MCF 10A (cell line): ENCODE data around the gene DTD1. TPM values are rescaled to one million over a fixed set of nuclear protein-coding genes. Genes with fewer than 3 reads are reported as not detected.
A peak's percentile ranks its signal among the peaks of the same experiment; 100 is the strongest.

Source experiments
- BruUV-seq: library from RNA; stranded (reverse); fragments of 400-500 nt; replicated peaks from 2 replicates; lab custom pipeline; 2021; lab: Mats Ljungman, UMichigan
- CTCF ChIA-PET: fragments of 300-600 bp; sonication (Branson Sonifier 250); formaldehyde crosslinking; extraction: SDS; loops from one replicate; lab custom pipeline; 2021; ENCODE audit warnings: antibody characterized with exemption, inconsistent platforms; lab: Yijun Ruan, JAX
- POLR2A ChIA-PET: fragments of 300-600, 350-650 bp; sonication (Branson Sonifier 250); formaldehyde crosslinking; extraction: SDS; loops from one replicate; lab custom pipeline; 2020; ENCODE audit warnings: antibody characterized with exemption, inconsistent platforms; lab: Yijun Ruan, JAX
- DNase-seq: peaks from one replicate; pipeline ENCODE4 v3.0.0-alpha.2; 2018; ENCODE audit not compliant: unreplicated experiment
- H3K27ac Mint-ChIP-seq: one replicate; pipeline ENCODE4 v1.8.0; 2022; ENCODE audit warnings: mild to moderate bottlenecking, low read depth, mixed read lengths; ENCODE audit not compliant: unreplicated experiment
- H3K27me3 Mint-ChIP-seq: one replicate; pipeline ENCODE4 v1.8.0; 2022; ENCODE audit warnings: mixed read lengths; ENCODE audit not compliant: insufficient read depth, unreplicated experiment
- H3K36me3 Mint-ChIP-seq: one replicate; pipeline ENCODE4 v1.8.0; 2022; ENCODE audit warnings: mild to moderate bottlenecking, moderate library complexity, mixed read lengths; ENCODE audit not compliant: insufficient read depth, unreplicated experiment
- H3K4me1 Mint-ChIP-seq: one replicate; pipeline ENCODE4 v1.8.0; 2022; ENCODE audit warnings: mixed read lengths; ENCODE audit not compliant: insufficient read depth, unreplicated experiment
- H3K4me3 Mint-ChIP-seq: one replicate; pipeline ENCODE4 v1.8.0; 2022; ENCODE audit warnings: mild to moderate bottlenecking, moderate library complexity, mixed read lengths; ENCODE audit not compliant: unreplicated experiment
- H3K9me3 Mint-ChIP-seq: one replicate; pipeline ENCODE4 v1.8.0; 2022; ENCODE audit warnings: mixed read lengths; ENCODE audit not compliant: unreplicated experiment
- intact Hi-C: fragments of 100-400 bp; cut with micrococcal nuclease; formaldehyde crosslinking; loops from 2 replicates; pipeline ENCODE4 v1.14.1; 2022
- total RNA-seq: library from RNA; stranded (reverse); gene quantifications from 2 replicates; pipeline ENCODE4 v1.2.3, GENCODE V29; 2022
- TF ChIP-seq, protein P1 (sequence below): fragments of 200-600 bp; IDR thresholded peaks from one replicate; pipeline ENCODE4 v1.8.0; 2022; ENCODE audit warnings: antibody characterized with exemption, mild to moderate bottlenecking; ENCODE audit not compliant: unreplicated experiment

Gene DTD1
- total RNA-seq, 1 experiment from 2014 or later: 101 TPM

GRCh38 chr20:18657575-18657974 lies 69.7 kb downstream of the DTD1 start:
- H3K36me3 Mint-ChIP-seq: peaks cover 15% of the 10 kb centered on the region
- peak overlapping the region; percentile 47 for H3K27ac Mint-ChIP-seq
- CTCF ChIA-PET: interaction anchor here (0.6 to 1.0 kb wide), 3 partner anchors 10 to 574 kb away, joined by 3 read pairs; no protein-coding TSS in a partner anchor
- peak; percentile 12 for DNase-seq
- no TSS peak for BruUV-seq
- H3K27me3 Mint-ChIP-seq: no peaks in the 10 kb centered on the region
- intact Hi-C loops: no loop called here
- no peaks in the 10 kb centered on the region for H3K9me3 Mint-ChIP-seq
- H3K4me3 Mint-ChIP-seq: no peak overlapping the region
- POLR2A ChIA-PET: interaction anchor here (0.6 kb wide), 1 partner anchor 1589 kb away, joined by 3 read pairs; no protein-coding TSS in a partner anchor
- no peaks in the 10 kb centered on the region for H3K4me1 Mint-ChIP-seq
- TF ChIP-seq, protein P1, sequence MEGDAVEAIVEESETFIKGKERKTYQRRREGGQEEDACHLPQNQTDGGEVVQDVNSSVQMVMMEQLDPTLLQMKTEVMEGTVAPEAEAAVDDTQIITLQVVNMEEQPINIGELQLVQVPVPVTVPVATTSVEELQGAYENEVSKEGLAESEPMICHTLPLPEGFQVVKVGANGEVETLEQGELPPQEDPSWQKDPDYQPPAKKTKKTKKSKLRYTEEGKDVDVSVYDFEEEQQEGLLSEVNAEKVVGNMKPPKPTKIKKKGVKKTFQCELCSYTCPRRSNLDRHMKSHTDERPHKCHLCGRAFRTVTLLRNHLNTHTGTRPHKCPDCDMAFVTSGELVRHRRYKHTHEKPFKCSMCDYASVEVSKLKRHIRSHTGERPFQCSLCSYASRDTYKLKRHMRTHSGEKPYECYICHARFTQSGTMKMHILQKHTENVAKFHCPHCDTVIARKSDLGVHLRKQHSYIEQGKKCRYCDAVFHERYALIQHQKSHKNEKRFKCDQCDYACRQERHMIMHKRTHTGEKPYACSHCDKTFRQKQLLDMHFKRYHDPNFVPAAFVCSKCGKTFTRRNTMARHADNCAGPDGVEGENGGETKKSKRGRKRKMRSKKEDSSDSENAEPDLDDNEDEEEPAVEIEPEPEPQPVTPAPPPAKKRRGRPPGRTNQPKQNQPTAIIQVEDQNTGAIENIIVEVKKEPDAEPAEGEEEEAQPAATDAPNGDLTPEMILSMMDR: no peak

DNA sequence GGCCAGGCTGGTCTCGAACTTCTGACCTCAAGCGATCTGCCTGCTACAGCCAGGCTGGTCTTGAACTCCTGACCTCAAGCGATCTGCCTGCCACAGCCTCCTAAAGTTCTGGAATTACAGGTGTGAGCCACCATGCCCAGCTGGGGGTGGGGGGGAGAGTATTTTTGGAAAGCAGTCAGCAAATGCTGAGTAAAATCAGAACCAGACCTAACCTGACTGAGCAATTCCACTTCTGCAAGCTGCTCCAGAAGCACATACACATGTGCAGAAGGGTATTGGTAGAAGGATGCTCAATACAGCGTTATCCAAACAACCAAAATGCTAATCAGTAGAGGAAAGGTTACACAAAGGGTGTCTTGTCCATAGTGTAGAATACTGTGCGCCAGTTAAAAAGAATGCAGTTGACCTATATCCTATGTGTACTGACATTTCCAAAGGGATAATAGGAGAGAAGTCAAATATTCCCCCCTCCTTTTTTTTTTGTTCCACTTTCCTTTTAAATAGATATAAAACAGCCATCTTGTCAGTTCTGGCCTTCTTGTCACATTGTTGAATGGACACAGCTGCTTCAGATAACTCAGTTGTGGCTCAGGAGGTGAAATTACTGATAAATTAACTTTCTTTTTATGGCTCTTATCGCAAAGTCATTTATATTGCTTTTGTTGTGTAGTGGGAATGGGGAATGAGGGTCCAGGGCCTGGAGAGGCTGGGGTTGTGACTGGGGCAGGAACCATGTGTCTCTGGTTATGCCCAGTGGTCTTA lies 74.6 kb downstream of the DTD1 start:
- no peak for DNase-seq
- TF ChIP-seq, protein P1: no peak
- no peaks in the 10 kb centered on the region for H3K4me1 Mint-ChIP-seq
- no peak overlapping the region for H3K4me3 Mint-ChIP-seq
- CTCF ChIA-PET: interaction anchor here (0.7 kb wide), 1 partner anchor 576 kb away, joined by 3 read pairs; no protein-coding TSS in a partner anchor
- no TSS peak for BruUV-seq
- intact Hi-C loops: no loop called here
- H3K27ac Mint-ChIP-seq: no peak overlapping the region
- H3K36me3 Mint-ChIP-seq: peaks cover 15% of the 10 kb centered on the region
- POLR2A ChIA-PET: interaction anchor here (1.6 kb wide), 1 partner anchor 131 kb away, joined by 5 read pairs; no protein-coding TSS in a partner anchor
- no peaks in the 10 kb centered on the region for H3K9me3 Mint-ChIP-seq
- H3K27me3 Mint-ChIP-seq: no peaks in the 10 kb centered on the region

GRCh38 chr20:18663932-18664331 lies 76.1 kb downstream of the DTD1 start:
- H3K4me3 Mint-ChIP-seq: no peak overlapping the region
- BruUV-seq: no TSS peak
- peaks cover 8% of the 10 kb centered on the region for H3K36me3 Mint-ChIP-seq
- H3K27me3 Mint-ChIP-seq: no peaks in the 10 kb centered on the region
- DNase-seq: no peak
- CTCF ChIA-PET: no interaction called here
- H3K4me1 Mint-ChIP-seq: no peaks in the 10 kb centered on the region
- TF ChIP-seq, protein P1: no peak
- no peak overlapping the region for H3K27ac Mint-ChIP-seq
- intact Hi-C loops: no loop called here
- POLR2A ChIA-PET: no interaction called here
- no peaks in the 10 kb centered on the region for H3K9me3 Mint-ChIP-seq

- Mint-ChIP-seq H3K4me1 (no peaks in the 10 kb centered on the region), H3K27ac (no peak overlapping the region), H3K36me3 (peaks cover 4% of the 10 kb centered on the region), H3K27me3 (no peaks in the 10 kb centered on the region), H3K9me3 (no peaks in the 10 kb centered on the region), H3K4me3 (no peak overlapping the region)
- DNase-seq: no peak
- intact Hi-C loops: no loop called here
- no TSS peak for BruUV-seq
- TF ChIP-seq, protein P1: no peak
- ChIA-PET CTCF (no interaction called here), POLR2A (no interaction called here)
These were observed 77.3 kb downstream of the DTD1 start for GRCh38 chr20:18665135-18665534.
